ENCODE results near the gene NTSR1.

NTSR1 gene

GRCh38 chr20:62766716-62767115 lies 58.1 kb downstream of the NTSR1 start:
- TF ChIP-seq CTCF (IDR thresholded peaks at IDR 0.05; ENCODE audit: low read depth, low read length, missing control alignments): no peak
- no peak overlapping the region for H3K4me3 ChIP-seq (ENCODE audit: low read depth, low read length)
- DNase-seq: no peak
- peaks cover 18% of the 10 kb centered on the region for H3K27me3 ChIP-seq (replicated peaks)
- no peaks in the 10 kb centered on the region for H3K36me3 ChIP-seq (replicated peaks)
- in situ Hi-C loops (cut with HindIII; ENCODE audit: low pct_ligation_motif_present, low sequenced_read_pairs): no loop called here
- no peak overlapping the region for H3K27ac ChIP-seq

GRCh38 chr20:62768234-62768546 lies 59.6 kb downstream of the NTSR1 start:
- DNase-seq: no peak
- Histone ChIP-seq H3K4me3 (ENCODE audit: low read depth, low read length) (no peak overlapping the region), H3K27me3 (replicated peaks) (peaks cover 18% of the 10 kb centered on the region), H3K27ac (no peak overlapping the region), H3K36me3 (replicated peaks) (no peaks in the 10 kb centered on the region)
- in situ Hi-C loops (cut with HindIII; ENCODE audit: low pct_ligation_motif_present, low sequenced_read_pairs): no loop called here
- no peak for TF ChIP-seq CTCF (IDR thresholded peaks at IDR 0.05; ENCODE audit: low read depth, low read length, missing control alignments)

- DNase-seq: peak; percentile 41
- no peak overlapping the region for H3K4me3 ChIP-seq (ENCODE audit: low read depth, low read length)
- no peak overlapping the region for H3K27ac ChIP-seq
- no peak for TF ChIP-seq CTCF (IDR thresholded peaks at IDR 0.05; ENCODE audit: low read depth, low read length, missing control alignments)
- in situ Hi-C loops (cut with HindIII; ENCODE audit: low pct_ligation_motif_present, low sequenced_read_pairs): no loop called here
- H3K36me3 ChIP-seq (replicated peaks): no peaks in the 10 kb centered on the region
- H3K27me3 ChIP-seq (replicated peaks): peaks cover 18% of the 10 kb centered on the region
Observed at GRCh38 chr20:62768551-62769287, 60.1 kb downstream of the NTSR1 start.

DNA sequence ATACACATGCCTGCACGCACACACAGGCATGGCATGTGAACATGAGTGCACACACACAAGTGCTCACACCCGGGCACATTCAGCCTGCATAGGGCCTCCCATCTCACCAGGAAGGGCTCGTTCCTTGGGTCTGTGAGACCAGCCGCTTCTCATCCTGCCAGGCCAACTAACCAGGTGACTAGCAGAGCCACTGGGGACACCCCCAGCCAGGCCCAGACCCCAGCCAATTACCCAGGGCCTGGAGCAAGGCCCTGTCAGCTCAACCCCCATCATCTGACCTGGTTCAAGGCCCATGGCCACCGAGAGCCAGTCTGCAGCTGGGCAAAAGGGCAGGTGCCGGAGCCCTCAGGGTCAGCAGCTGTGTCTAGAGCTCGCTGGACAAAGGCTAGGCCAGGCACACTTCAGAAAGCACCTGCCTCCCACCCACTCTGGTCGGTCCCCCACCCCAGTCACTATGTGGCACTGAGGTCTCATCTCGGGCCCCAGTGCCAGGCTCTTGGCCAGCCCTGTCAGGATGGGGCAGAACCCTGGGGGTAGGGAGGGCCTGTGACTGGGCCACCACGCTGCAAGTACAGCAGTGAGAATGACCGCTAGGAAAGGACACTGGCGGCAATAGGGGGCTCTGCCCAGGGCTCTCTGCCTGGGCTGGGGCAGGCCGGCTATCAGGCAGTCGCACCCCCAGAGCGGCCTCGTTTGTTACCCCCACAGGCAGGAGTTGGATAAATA lies 60.9 kb downstream of the NTSR1 start:
- Histone ChIP-seq H3K27me3 (replicated peaks) (peaks cover 18% of the 10 kb centered on the region), H3K27ac (no peak overlapping the region), H3K4me3 (ENCODE audit: low read depth, low read length) (no peak overlapping the region), H3K36me3 (replicated peaks) (no peaks in the 10 kb centered on the region)
- in situ Hi-C loops (cut with HindIII; ENCODE audit: low pct_ligation_motif_present, low sequenced_read_pairs): no loop called here
- DNase-seq: no peak
- no peak for TF ChIP-seq CTCF (IDR thresholded peaks at IDR 0.05; ENCODE audit: low read depth, low read length, missing control alignments)

DNA sequence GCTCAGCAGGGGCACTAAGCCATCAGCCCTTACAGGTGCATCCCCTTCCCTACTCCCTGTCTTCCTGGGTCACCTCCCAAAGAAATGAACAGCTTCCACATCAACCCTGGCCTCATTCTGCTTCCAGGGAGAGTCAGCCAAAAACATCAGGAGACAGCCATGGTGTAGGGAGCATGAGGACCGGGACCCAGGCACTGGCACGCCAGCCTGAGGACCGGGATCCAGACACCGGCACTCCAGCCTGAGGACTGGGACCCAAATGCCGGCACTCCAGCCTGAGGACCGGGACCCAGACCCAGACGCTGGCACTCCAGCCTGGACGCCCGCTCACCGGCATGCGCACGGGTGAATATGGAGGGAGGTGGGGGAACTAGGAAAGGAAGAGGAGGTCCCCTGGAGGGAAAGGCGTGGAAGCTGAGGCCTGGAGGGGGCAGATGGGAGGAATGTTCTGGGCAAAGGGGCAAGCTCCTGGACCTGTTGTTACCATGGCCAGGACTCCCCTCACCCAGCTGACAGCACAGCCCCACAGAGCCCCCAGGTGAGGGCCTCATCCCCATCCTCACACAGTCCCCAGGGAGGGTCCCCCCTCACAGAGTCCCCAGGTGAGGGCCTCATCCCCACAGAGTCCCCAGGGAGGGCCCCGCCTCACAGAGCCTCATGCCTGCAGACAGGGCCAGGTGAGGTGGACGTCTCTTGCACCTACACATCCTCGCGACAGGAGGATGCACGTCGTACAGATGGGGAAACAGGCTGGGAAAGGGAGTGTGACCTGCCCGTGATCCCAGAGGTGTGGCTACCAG lies 61.7 kb downstream of the NTSR1 start:
- TF ChIP-seq CTCF (IDR thresholded peaks at IDR 0.05; ENCODE audit: low read depth, low read length, missing control alignments): no peak
- no peak for DNase-seq
- in situ Hi-C loops (cut with HindIII; ENCODE audit: low pct_ligation_motif_present, low sequenced_read_pairs): no loop called here
- Histone ChIP-seq H3K27ac (no peak overlapping the region), H3K36me3 (replicated peaks) (no peaks in the 10 kb centered on the region), H3K27me3 (replicated peaks) (peaks cover 17% of the 10 kb centered on the region), H3K4me3 (ENCODE audit: low read depth, low read length) (no peak overlapping the region)
